ENCODE results near the gene ASB11.

ASB11 gene

GRCh38 chrX:15343075-15343476 is 27.6 kb upstream of the ASB11 start:
- no peak for TF ChIP-seq CTCF (IDR thresholded peaks at IDR 0.05)

- no peak for TF ChIP-seq CTCF (IDR thresholded peaks at IDR 0.05)
Measured at GRCh38 chrX:15340867-15341266, 25.4 kb upstream of the ASB11 start.

- TF ChIP-seq CTCF (IDR thresholded peaks at IDR 0.05), result no peak
Measured at GRCh38 chrX:15336023-15336413, 20.6 kb upstream of the ASB11 start.

GRCh38 chrX:15335135-15336022 is 19.9 kb upstream of the ASB11 start, which contains the start of gene PIGA:
PIGA (minus strand) TSS chrX:15335523; CDS start chrX:15331930, 3,593 bp downstream.
- no peak for TF ChIP-seq CTCF (IDR thresholded peaks at IDR 0.05)

GRCh38 chrX:15334561-15334960 is 19.1 kb upstream of the ASB11 start:
- no peak for TF ChIP-seq CTCF (IDR thresholded peaks at IDR 0.05)

GRCh38 chrX:15328821-15329220 is 13.4 kb upstream of the ASB11 start:
- no peak for TF ChIP-seq CTCF (IDR thresholded peaks at IDR 0.05)

GRCh38 chrX:15328131-15328530 is 12.7 kb upstream of the ASB11 start:
- no peak for TF ChIP-seq CTCF (IDR thresholded peaks at IDR 0.05)

All from LNCAP (cell line).